A549 (cell line): ENCODE data around the gene HOXC10. TPM values are rescaled to one million over a fixed set of nuclear protein-coding genes. Genes with fewer than 3 reads are reported as not detected.

Source experiments
- ATAC-seq, 2 experiments: fragments of 200-7000 bp in 1 of 2; fragments of >200 bp in 1 of 2; cut with Nextera tagmentation in 1 of 2; cut with Tn5 transposase in 1 of 2; 3 replicates each; pipeline versions ENCODE4 v1.8.0 to v1.9.1; 2018 to 2020; ENCODE audit warnings: mild to moderate bottlenecking in 1 of 2, moderate library complexity in 1 of 2
- CTCF ChIA-PET: fragments of 300-600 bp; sonication (Branson Sonifier 250); formaldehyde crosslinking; extraction: SDS; loops from one replicate; lab custom pipeline; 2021; ENCODE audit warnings: antibody characterized with exemption, inconsistent platforms; lab: Yijun Ruan, JAX
- POLR2A ChIA-PET: fragments of 350-600 bp; formaldehyde crosslinking; extraction: SDS; loops from one replicate; lab custom pipeline; 2021; ENCODE audit warnings: antibody characterized with exemption, inconsistent platforms; lab: Yijun Ruan, JAX
- DNase-seq, 2 experiments: peaks; one replicate each; pipeline versions ENCODE4 v3.0.0 to v3.0.0-alpha.2; 2011 to 2016; ENCODE audit warnings: low read depth in 1 of 2, low spot score in 1 of 2
- FAIRE-seq: peaks from 2 replicates; lab custom pipeline; 2011; peaks lifted over from hg19 to GRCh38; lab: Jason Lieb, UNC
- H3K27ac ChIP-seq, 2 experiments: fragments of >200 bp; sonication (Bioruptor Twin); formaldehyde crosslinking; 3 replicates each; pipeline ENCODE4 v1.5.1; 2016 to 2017
- H3K4me1 ChIP-seq: fragments of >200 bp; sonication (Bioruptor Twin); formaldehyde crosslinking; 3 replicates; pipeline ENCODE4 v1.6.1; 2016
- H3K4me2 ChIP-seq: fragments of >200 bp; sonication (Bioruptor Twin); formaldehyde crosslinking; 3 replicates; pipeline ENCODE4 v1.6.1; 2016
- H3K4me3 ChIP-seq: fragments of >200 bp; sonication (Bioruptor Twin); formaldehyde crosslinking; 3 replicates; pipeline ENCODE4 v1.5.1; 2016
- H3K9me3 ChIP-seq: fragments of >200 bp; sonication (Bioruptor Twin); formaldehyde crosslinking; 3 replicates; pipeline ENCODE4 v1.6.1; 2016
- CBX8 ChIP-seq: fragments of 200-600 bp; sonication (generic); IDR thresholded peaks from 2 replicates; pipeline ENCODE4 v1.6.1; 2016
- CHD4 ChIP-seq: fragments of 200-600 bp; sonication (generic); IDR thresholded peaks from 2 replicates; pipeline ENCODE4 v1.6.1; 2016; ENCODE audit warnings: antibody characterized with exemption, mild to moderate bottlenecking, borderline replicate concordance
- EP300 ChIP-seq, 2 experiments: fragments of >200 bp; sonication (Bioruptor Twin); formaldehyde crosslinking; IDR thresholded peaks; 2 replicates in 1 of 2; 3 replicates in 1 of 2; pipeline ENCODE4 v1.6.1; 2016 to 2017
- FOSB ChIP-seq: fragments of 250-450 bp; sonication (Bioruptor Pico); IDR thresholded peaks from 2 replicates; pipeline ENCODE4 v1.5.0; 2020; ENCODE audit warnings: mild to moderate bottlenecking, moderate library complexity
- FOXS1 ChIP-seq: fragments of 250-450 bp; sonication (Bioruptor Pico); IDR thresholded peaks from 2 replicates; pipeline ENCODE4 v1.5.0; 2020; ENCODE audit warnings: mild to moderate bottlenecking, moderate library complexity
- HDAC2 ChIP-seq: fragments of 200-600 bp; sonication (generic); IDR thresholded peaks from 2 replicates; pipeline ENCODE4 v1.6.1; 2016
- HEYL ChIP-seq: fragments of 250-450 bp; sonication (Bioruptor Pico); IDR thresholded peaks from 2 replicates; pipeline ENCODE4 v1.8.0; 2021; ENCODE audit warnings: mild to moderate bottlenecking, moderate library complexity
- HOXB13 ChIP-seq: fragments of 250-450 bp; sonication (Bioruptor Pico); IDR thresholded peaks from 2 replicates; pipeline ENCODE4 v1.5.0; 2020; ENCODE audit warnings: low read depth, mild to moderate bottlenecking, moderate library complexity
- HOXB5 ChIP-seq: fragments of 250-450 bp; sonication (Bioruptor Pico); IDR thresholded peaks from 2 replicates; pipeline ENCODE4 v1.5.0; 2020; ENCODE audit warnings: mild to moderate bottlenecking, moderate library complexity
- KDM5A ChIP-seq: fragments of 200-600 bp; sonication (generic); IDR thresholded peaks from 2 replicates; pipeline ENCODE4 v1.6.1; 2016; ENCODE audit warnings: antibody characterized with exemption, mild to moderate bottlenecking
- RCOR1 ChIP-seq: fragments of 150-350 bp; IDR thresholded peaks from 2 replicates; pipeline ENCODE4 v1.6.1; 2014; ENCODE audit warnings: antibody characterized with exemption, low read length, low read depth
- RNF2 ChIP-seq: fragments of 200-600 bp; sonication (generic); IDR thresholded peaks from 2 replicates; pipeline ENCODE4 v1.6.1; 2016; ENCODE audit warnings: low read depth, mild to moderate bottlenecking, antibody characterized with exemption, moderate library complexity, borderline replicate concordance
- SREBF2 ChIP-seq: fragments of 450-650 bp; IDR thresholded peaks from 2 replicates; pipeline ENCODE4 v1.6.1; 2014; ENCODE audit warnings: mild to moderate bottlenecking, moderate library complexity
- TP53 ChIP-seq: fragments of 250-450 bp; sonication (Bioruptor Pico); IDR thresholded peaks from 2 replicates; pipeline ENCODE4 v1.5.0; 2021; ENCODE audit warnings: mild to moderate bottlenecking, moderate library complexity
- WGBS: methylation state at CpG from one replicate; pipeline ENCODE4 v1.1.6; 2017; ENCODE audit errors: missing lambda C conversion rate; 5-methylcytosine and 5-hydroxymethylcytosine counted together
- polyA plus RNA-seq, 4 experiments: library from polyadenylated mRNA; depleted of rRNA in 3 of 4; stranded (reverse); fragments of >200 nt; fragmentation: RNase III in 1 of 4; extraction: RNeasy Plus Mini Kit Qiagen cat#74134 plus additional on column Dnase treatment in 1 of 4; gene quantifications; 2 replicates in 3 of 4; 3 replicates in 1 of 4; pipeline ENCODE4 v1.2.3, GENCODE V29; 2011 to 2017
- TF ChIP-seq, protein P1 (sequence below): fragments of 150-350 bp; IDR thresholded peaks from 2 replicates; pipeline ENCODE4 v1.6.1; 2014; ENCODE audit warnings: low read depth, mild to moderate bottlenecking, low read length
- TF ChIP-seq, protein P2 (sequence below): IDR thresholded peaks from 2 replicates; pipeline ENCODE4 v1.6.1; 2012; ENCODE audit warnings: low read depth, borderline replicate concordance
- TF ChIP-seq, protein P3 (sequence below): fragments of 200-600 bp; sonication (generic); IDR thresholded peaks from 2 replicates; pipeline ENCODE4 v1.6.1; 2016; ENCODE audit warnings: antibody characterized with exemption, mild to moderate bottlenecking, moderate library complexity

Gene HOXC10
- polyA plus RNA-seq, 2 of the 4 experiments (the other 2 are of a cell fraction), result 2.9 to 3.2 TPM

- CTCF ChIA-PET, result interaction anchor here (0.8 kb wide), 1 partner anchor 174 kb away, joined by 3 read pairs; no protein-coding TSS in a partner anchor
- no peak for DNase-seq
- Histone ChIP-seq H3K4me1 (peaks cover 27% of the 10 kb centered on the region), H3K27ac (no peak overlapping the region), H3K4me2 (no peak overlapping the region), H3K4me3 (no peak overlapping the region), H3K9me3 (no peaks in the 10 kb centered on the region)
- no peak for FAIRE-seq
- TF ChIP-seq SREBF2, result no peak
- TF ChIP-seq, protein P1, sequence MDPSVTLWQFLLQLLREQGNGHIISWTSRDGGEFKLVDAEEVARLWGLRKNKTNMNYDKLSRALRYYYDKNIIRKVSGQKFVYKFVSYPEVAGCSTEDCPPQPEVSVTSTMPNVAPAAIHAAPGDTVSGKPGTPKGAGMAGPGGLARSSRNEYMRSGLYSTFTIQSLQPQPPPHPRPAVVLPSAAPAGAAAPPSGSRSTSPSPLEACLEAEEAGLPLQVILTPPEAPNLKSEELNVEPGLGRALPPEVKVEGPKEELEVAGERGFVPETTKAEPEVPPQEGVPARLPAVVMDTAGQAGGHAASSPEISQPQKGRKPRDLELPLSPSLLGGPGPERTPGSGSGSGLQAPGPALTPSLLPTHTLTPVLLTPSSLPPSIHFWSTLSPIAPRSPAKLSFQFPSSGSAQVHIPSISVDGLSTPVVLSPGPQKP, result no peak
- TF ChIP-seq, protein P2, sequence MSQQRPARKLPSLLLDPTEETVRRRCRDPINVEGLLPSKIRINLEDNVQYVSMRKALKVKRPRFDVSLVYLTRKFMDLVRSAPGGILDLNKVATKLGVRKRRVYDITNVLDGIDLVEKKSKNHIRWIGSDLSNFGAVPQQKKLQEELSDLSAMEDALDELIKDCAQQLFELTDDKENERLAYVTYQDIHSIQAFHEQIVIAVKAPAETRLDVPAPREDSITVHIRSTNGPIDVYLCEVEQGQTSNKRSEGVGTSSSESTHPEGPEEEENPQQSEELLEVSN, result no peak
- POLR2A ChIA-PET, result no interaction called here
- WGBS, result 91% methylated on average over 4 of the region's 4 CpGs
- ATAC-seq, result no peak
These were observed 40.7 kb upstream of the HOXC10 start for GRCh38 chr12:53944209-53944608.

DNA sequence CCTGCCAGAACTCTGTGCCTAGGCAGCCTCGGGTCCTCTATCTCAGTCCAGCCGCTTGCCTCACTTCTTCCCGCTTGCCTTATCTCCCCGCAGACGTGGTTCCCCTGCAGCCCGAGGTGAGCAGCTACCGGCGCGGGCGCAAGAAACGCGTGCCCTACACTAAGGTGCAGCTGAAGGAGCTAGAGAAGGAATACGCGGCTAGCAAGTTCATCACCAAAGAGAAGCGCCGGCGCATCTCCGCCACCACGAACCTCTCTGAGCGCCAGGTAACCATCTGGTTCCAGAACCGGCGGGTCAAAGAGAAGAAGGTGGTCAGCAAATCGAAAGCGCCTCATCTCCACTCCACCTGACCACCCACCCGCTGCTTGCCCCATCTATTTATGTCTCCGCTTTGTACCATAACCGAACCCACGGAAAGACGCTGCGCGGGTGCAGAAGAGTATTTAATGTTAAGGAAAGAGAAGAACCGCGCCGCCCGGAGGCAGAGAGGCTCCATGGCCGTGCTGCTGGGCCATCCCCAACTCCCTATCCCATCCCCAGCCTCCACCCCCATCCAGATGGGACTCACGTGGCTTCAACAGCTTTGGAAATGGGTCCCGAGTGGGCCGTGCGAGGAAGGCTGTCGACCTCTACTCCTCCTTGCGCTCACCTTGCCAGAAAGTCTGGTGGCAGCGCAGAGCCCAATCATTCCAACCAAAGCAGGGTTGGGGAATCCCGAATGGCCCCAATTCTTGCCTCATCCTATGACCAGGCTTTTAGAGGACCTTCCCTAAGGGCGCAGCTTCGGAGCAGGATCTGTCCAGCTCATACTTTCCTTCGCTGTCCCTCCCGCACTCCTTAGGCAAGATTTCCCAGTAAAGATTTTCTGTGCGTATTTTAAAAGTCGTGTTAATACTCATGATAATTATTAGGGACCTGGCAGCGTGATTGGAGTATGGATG, 39.8 kb upstream of the HOXC10 start:
- Histone ChIP-seq H3K4me1 (peaks cover 26% of the 10 kb centered on the region), H3K27ac (no peak overlapping the region), H3K9me3 (no peaks in the 10 kb centered on the region), H3K4me2 (no peak overlapping the region), H3K4me3 (no peak overlapping the region)
- no peak for DNase-seq
- no peak for TF ChIP-seq RCOR1
- TF ChIP-seq HOXB5, result no peak
- TF ChIP-seq HDAC2, result no peak
- TF ChIP-seq FOXS1 (CRISPR knock-in tag), result no peak
- TF ChIP-seq KDM5A, result no peak
- TF ChIP-seq HEYL (CRISPR knock-in tag), result no peak
- TF ChIP-seq RNF2, result no peak
- TF ChIP-seq, protein P2, result no peak
- no peak for TF ChIP-seq CHD4
- TF ChIP-seq FOSB (CRISPR knock-in tag), result no peak
- no peak for TF ChIP-seq TP53 (CRISPR knock-in tag)
- TF ChIP-seq, protein P3, sequence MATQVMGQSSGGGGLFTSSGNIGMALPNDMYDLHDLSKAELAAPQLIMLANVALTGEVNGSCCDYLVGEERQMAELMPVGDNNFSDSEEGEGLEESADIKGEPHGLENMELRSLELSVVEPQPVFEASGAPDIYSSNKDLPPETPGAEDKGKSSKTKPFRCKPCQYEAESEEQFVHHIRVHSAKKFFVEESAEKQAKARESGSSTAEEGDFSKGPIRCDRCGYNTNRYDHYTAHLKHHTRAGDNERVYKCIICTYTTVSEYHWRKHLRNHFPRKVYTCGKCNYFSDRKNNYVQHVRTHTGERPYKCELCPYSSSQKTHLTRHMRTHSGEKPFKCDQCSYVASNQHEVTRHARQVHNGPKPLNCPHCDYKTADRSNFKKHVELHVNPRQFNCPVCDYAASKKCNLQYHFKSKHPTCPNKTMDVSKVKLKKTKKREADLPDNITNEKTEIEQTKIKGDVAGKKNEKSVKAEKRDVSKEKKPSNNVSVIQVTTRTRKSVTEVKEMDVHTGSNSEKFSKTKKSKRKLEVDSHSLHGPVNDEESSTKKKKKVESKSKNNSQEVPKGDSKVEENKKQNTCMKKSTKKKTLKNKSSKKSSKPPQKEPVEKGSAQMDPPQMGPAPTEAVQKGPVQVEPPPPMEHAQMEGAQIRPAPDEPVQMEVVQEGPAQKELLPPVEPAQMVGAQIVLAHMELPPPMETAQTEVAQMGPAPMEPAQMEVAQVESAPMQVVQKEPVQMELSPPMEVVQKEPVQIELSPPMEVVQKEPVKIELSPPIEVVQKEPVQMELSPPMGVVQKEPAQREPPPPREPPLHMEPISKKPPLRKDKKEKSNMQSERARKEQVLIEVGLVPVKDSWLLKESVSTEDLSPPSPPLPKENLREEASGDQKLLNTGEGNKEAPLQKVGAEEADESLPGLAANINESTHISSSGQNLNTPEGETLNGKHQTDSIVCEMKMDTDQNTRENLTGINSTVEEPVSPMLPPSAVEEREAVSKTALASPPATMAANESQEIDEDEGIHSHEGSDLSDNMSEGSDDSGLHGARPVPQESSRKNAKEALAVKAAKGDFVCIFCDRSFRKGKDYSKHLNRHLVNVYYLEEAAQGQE, result no peak
- TF ChIP-seq CBX8, result no peak
- TF ChIP-seq EP300 (IDR thresholded peaks at IDR 0.05), result no peak
- TF ChIP-seq HOXB13, result no peak
- 91% methylated on average over 51 of the region's 51 CpGs for WGBS
- ChIA-PET POLR2A (no interaction called here), CTCF (interaction anchor here (0.8 to 1.5 kb wide), 5 partner anchors 136 to 263 kb away, joined by 3 to 4 read pairs (median 3); no protein-coding TSS in a partner anchor)
- ATAC-seq, result no peak
- no peak for FAIRE-seq
